Stimulated activated CD8-positive, alpha-beta memory T cell treated with anti-CD3 and anti-CD28 coated beads, Interleukin-15, amount 100 ng/mL, for 4 hours (primary cell): ENCODE results near the gene TFEB.

ENCODE experiments used
- DNase-seq, 2 donors: peaks; one replicate each; pipeline ENCODE4 v3.0.0-alpha.2; 2020; ENCODE audit warnings: low read depth in 2 of 2

Gene TFEB

DNA sequence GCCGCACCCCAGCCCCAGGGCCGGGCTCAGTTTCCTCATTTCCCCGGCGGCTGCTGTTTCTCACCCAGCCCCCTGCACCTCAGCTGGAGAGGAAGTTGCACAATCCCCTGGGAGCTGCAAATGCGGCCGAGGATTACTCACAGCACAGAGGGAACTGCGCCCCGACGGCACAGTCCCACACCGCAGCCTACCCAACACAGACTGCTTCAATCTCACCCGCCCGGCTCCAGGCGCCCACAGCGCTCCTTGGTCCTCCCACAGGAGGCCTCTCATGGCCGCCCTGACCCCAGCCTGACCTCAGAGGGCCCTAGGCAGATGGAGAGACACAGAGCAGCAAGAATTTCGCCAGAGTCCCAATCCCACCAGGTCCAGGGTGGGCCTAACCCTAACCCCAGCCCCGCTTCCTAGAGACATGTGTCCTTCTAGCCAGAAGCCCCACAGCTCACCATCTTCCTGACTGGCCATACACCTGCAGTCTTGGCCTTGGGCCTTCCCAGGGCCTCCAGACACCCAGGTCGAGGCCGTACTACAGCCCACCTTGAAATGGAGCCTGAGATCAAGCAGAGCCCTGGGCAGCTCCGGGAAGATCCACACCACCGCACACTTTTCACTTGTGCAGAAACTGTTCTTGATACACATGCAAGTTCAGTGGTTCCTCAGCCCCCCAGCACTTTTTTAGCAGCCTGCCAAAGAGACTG is 11.7 kb downstream of the TFEB start:
- DNase-seq = no peak

GRCh38 chr6:41722969-41723529 is 12.4 kb downstream of the TFEB start:
- DNase-seq = no peak

- DNase-seq = no peak
Measured at GRCh38 chr6:41721414-41721813, 14.0 kb downstream of the TFEB start.

DNA sequence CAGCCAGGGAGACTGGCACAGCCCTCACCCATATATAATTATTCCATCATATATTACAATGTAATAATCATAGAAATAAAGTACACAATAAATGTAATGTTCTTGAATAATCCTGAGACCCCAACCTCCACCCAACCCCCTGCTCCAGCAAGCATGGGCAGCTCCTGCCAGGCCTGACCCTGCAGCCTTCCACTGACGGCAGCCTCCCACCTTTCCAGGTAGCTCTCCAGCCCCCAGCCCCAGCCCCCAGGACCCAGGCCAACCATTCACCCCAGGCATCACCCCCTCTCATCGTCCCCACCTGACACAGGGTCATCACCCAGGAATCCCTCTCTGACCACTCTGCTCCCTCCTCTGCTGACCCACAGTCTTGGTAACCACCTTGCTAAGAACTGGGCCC is 14.6 kb downstream of the TFEB start:
- DNase-seq = no peak

GRCh38 chr6:41720262-41720620 is 15.2 kb downstream of the TFEB start:
- no peak for DNase-seq

- no peak for DNase-seq
Measured at GRCh38 chr6:41719436-41720261, 15.8 kb downstream of the TFEB start.

DNA sequence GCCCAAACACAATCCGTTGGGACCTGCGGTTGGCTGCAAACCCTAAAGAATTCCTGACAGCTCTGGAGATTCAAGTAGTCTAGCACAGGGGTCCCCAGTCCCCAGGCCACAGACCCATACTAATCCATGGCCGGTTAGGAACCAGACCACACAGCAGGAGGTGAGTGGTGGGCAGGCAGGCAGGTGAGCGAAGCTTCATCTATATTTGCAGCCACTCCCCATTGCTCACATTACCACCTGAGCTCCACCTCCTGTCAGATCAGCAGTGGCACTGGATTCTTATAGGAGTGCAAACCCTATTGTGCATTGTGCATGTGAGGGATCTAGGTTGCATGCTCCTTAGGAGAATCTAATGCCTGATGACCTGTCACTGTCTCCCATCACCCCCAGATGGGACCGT is 16.6 kb downstream of the TFEB start:
- no peak for DNase-seq

GRCh38 chr6:41717392-41717736 is 18.0 kb downstream of the TFEB start:
- DNase-seq = no peak

GRCh38 chr6:41716516-41717391 is 18.7 kb downstream of the TFEB start:
- no peak for DNase-seq

- DNase-seq = no peak
Measured at GRCh38 chr6:41715795-41716515, 19.5 kb downstream of the TFEB start.

DNA sequence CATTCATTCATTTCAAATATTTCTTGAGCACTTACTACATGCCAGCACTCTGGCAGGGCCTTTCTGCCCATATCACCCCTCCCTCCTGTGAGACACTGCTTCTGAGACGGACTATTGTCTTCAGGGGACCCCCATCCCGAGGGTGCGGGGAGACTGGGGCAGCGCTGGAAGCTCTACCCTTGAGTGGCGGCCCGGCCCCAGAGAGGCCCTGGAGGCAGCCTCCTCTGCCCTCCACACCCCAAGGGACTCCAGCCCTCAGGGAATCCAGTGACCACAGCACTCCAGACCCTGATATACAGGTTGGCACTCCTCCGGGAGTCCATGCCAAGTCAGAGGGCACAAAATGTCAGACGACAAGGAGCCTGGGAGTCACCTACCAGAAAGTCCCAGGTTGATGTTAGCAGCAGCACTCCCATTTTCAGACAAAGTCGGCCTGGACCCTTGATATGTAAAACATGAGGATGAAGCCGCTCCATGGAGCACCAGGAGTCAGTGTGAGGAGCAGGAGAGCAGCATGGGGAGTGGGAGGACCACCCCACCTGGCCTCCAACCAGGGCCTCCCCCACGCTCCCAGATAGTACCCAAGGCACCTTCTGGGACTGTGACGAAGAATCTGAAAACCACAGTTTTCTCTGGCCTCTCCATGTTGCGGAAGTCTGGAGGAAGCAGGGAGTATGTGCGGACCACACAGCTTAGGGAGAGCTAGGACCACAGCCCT is 20.7 kb downstream of the TFEB start:
- no peak for DNase-seq

DNA sequence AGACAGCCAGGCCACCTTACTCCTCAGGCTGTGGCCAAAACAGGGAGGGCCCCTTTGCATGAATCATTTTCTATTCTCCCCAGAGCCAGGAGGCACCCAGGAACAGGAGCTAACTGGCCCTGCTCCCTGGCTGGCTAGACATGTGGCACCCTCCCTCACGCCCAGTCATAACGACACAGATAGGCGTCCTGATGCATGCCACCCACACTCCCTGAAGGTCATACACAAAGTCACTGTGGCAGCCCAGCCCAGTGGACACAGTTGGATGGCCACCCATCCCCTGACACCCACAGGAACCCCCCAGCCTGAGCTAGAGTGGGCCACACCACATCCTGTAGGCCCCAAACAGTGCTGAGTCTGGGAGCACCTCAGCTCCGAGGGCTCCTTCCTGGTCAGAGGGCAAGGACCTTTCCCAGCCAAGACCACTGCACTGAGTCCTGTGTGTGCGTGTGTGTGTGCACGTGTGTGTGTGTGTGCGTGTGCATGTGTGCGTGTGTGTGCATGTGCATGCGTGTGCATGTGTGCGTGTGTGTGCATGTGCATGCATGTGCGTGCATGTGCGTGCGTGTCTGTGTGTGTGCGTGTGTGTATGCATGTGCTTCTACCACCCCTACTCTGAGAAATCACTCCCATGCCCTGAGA is 21.6 kb downstream of the TFEB start:
- no peak for DNase-seq

DNA sequence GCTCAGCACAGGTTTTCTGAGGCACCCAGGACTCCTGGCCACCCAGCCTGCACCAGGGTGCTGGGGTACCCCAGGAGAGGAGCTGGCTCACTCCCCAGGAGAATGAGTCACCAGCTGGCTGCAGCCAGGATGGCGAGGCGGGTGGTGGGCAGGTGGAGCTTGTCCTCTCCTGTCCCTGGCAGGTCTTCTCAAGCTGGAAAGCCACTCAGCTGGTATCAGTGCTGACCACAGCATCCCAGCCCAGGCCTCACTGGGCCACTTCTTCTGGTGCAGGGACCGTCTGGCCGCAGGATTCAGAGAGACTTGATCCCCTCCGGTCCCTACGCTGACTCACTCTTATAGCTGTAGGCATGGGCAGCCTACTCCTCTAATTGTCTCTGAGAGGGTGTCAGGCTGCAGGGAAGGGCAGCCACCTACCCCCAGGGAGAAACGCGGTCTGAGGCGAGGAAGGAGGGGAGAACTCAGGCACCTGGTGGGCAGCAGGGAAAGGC is 22.2 kb downstream of the TFEB start:
- DNase-seq = no peak

DNA sequence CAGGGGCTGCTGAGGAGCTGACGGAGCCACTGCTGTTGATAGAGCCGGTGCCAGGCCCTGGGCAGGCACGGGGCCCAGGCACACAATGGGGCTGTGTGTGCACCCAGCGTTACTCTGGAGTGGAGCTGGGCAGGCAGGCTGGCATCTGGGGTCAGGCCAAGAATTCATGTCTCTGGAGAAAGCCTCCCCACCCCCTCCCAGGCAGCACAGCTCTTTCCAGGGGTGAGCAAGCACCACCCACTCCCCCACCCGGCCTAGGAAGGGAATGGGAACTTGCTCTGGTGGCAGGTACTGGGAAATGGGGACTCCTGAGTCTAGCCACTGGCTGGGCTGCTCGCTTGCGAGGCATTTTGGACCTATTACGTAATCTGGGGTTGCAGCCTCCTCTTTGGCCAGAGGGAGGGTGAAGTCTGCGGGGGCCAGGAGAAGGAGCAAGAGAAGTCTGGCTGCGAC is 22.7 kb downstream of the TFEB start:
- no peak for DNase-seq

GRCh38 chr6:41711323-41712038 is 23.9 kb downstream of the TFEB start:
- DNase-seq = no peak

GRCh38 chr6:41709375-41709774 is 26.0 kb downstream of the TFEB start:
- DNase-seq = no peak

- no peak for DNase-seq
Measured at GRCh38 chr6:41708856-41709255, 26.6 kb downstream of the TFEB start.

DNA sequence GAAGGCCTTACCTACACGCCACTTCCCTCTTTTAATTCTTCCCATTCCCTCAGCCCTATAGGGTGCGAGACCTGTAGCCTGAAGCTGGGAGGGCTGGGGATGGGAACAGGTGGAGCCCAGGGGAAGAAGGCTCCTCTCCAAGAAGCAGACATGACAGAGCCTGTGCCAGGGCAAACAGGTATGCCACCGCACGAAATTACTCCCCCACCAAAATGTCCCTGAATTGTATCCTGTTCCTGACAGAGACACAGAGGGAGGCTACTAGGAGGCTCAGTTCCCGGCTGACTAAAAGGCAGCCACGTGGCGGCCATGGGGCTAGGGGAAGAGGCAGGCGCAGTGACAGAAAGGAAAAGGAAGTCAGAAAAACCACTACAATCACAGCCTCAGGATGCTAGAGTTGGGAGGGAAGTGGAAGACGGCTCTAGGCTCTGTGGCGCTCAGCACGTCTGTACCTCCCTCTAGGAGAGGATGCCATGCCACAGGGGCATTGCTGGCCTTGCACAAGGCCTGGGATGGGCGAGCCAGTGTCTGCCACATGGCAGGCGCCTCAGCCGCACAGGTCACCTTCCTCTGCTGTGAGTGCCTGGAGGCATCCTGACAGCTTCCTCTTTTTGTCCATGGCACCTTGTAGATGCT is 27.7 kb downstream of the TFEB start:
- DNase-seq = no peak
